Mesenchymal stem cell (in vitro differentiated cells and primary cell): ENCODE results near the gene ARFGAP1.

ENCODE experiments used
- DNase-seq: peaks from one replicate; pipeline ENCODE4 v3.0.0-alpha.2; 2013
- H2AFZ ChIP-seq: one replicate; pipeline ENCODE4 v1.6.1; 2013; ENCODE audit warnings: low read depth, mild to moderate bottlenecking, control low read depth, inconsistent platforms, low read length, moderate library complexity
- H2AK5ac ChIP-seq: 2 replicates; pipeline ENCODE4 v1.6.1; 2013; ENCODE audit warnings: low read length, moderate library complexity, mild to moderate bottlenecking, inconsistent platforms; ENCODE audit not compliant: severe bottlenecking
- H2BK120ac ChIP-seq: one replicate; pipeline ENCODE4 v1.6.1; 2013; ENCODE audit warnings: low read depth, mild to moderate bottlenecking, inconsistent platforms, low read length, moderate library complexity
- H2BK12ac ChIP-seq, 2 experiments: one replicate each; pipeline ENCODE4 v1.6.1; 2013; ENCODE audit warnings: inconsistent platforms in 2 of 2, low read length in 2 of 2, mild to moderate bottlenecking in 2 of 2, moderate library complexity in 2 of 2, control low read depth in 1 of 2
- H2BK15ac ChIP-seq: one replicate; pipeline ENCODE4 v1.6.1; 2013; ENCODE audit warnings: mild to moderate bottlenecking, low read depth, inconsistent platforms; ENCODE audit not compliant: poor library complexity, severe bottlenecking
- H2BK5ac ChIP-seq: 2 replicates; pipeline ENCODE4 v1.6.1; 2013; ENCODE audit warnings: low read depth, mild to moderate bottlenecking, low read length, control low read depth, inconsistent platforms; ENCODE audit not compliant: poor library complexity, severe bottlenecking
- H3K14ac ChIP-seq, 2 experiments: one replicate each; pipeline ENCODE4 v1.6.1; 2013; ENCODE audit warnings: inconsistent platforms in 2 of 2, low read length in 2 of 2, control low read depth in 1 of 2, mild to moderate bottlenecking in 1 of 2, moderate library complexity in 1 of 2
- H3K18ac ChIP-seq, 2 experiments: one replicate each; pipeline ENCODE4 v1.6.1; 2013; ENCODE audit warnings: inconsistent platforms in 2 of 2, low read length in 2 of 2, control low read depth in 1 of 2, low read depth in 1 of 2, mild to moderate bottlenecking in 1 of 2
- H3K23ac ChIP-seq, 2 experiments: one replicate each; pipeline ENCODE4 v1.6.1; 2013; ENCODE audit warnings: inconsistent platforms in 2 of 2, low read length in 2 of 2, mild to moderate bottlenecking in 2 of 2, moderate library complexity in 2 of 2, control low read depth in 1 of 2
- H3K27ac ChIP-seq: 2 replicates; pipeline ENCODE4 v1.5.1; 2013; ENCODE audit warnings: mild to moderate bottlenecking, moderate library complexity, low read length, control low read depth, inconsistent platforms; ENCODE audit not compliant: poor library complexity, severe bottlenecking
- H3K27me3 ChIP-seq, 2 experiments: 2 replicates each; pipeline versions ENCODE4 v1.6.1 to v1.7.0; 2013; ENCODE audit warnings: low read length in 2 of 2, mild to moderate bottlenecking in 2 of 2, moderate library complexity in 2 of 2, control low read depth in 1 of 2, inconsistent platforms in 1 of 2; ENCODE audit not compliant: control insufficient read depth in 1 of 2, insufficient read depth in 1 of 2
- H3K36me3 ChIP-seq, 2 experiments: 2 replicates each; pipeline versions ENCODE4 v1.6.1 to v1.7.0; 2013; ENCODE audit warnings: low read length in 2 of 2, control low read depth in 1 of 2, inconsistent platforms in 1 of 2, low read depth in 1 of 2, mild to moderate bottlenecking in 1 of 2; ENCODE audit not compliant: insufficient read depth in 2 of 2, control insufficient read depth in 1 of 2
- H3K4ac ChIP-seq, 2 experiments: one replicate each; pipeline ENCODE4 v1.6.1; 2013; ENCODE audit warnings: inconsistent platforms in 2 of 2, low read length in 2 of 2, mild to moderate bottlenecking in 2 of 2, moderate library complexity in 2 of 2, control low read depth in 1 of 2, low read depth in 1 of 2
- H3K4me1 ChIP-seq: 2 replicates; pipeline ENCODE4 v1.6.1; 2013; ENCODE audit warnings: low read depth, low read length, control low read depth; ENCODE audit not compliant: control insufficient read depth, insufficient read depth
- H3K4me2 ChIP-seq: 2 replicates; pipeline ENCODE4 v1.6.1; 2013; ENCODE audit warnings: low read length, mild to moderate bottlenecking, inconsistent platforms; ENCODE audit not compliant: poor library complexity, severe bottlenecking
- H3K4me3 ChIP-seq, 2 experiments: 2 replicates each; pipeline versions ENCODE4 v1.5.1 to v1.7.0; 2013; ENCODE audit warnings: low read length in 2 of 2, mild to moderate bottlenecking in 2 of 2, control low read depth in 1 of 2, low read depth in 1 of 2; ENCODE audit not compliant: insufficient read depth in 1 of 2
- H3K79me1 ChIP-seq: replicated peaks from 2 replicates; pipeline ENCODE4 v1.6.1; 2013; ENCODE audit warnings: mild to moderate bottlenecking, control low read depth, low read length, inconsistent platforms; ENCODE audit not compliant: poor library complexity, severe bottlenecking
- H3K9ac ChIP-seq: 2 replicates; pipeline ENCODE4 v1.7.0; 2013; ENCODE audit warnings: mild to moderate bottlenecking, low read length, moderate library complexity
- H3K9me3 ChIP-seq: 2 replicates; pipeline ENCODE4 v1.7.0; 2013; ENCODE audit warnings: mild to moderate bottlenecking, low read length; ENCODE audit not compliant: control insufficient read depth
- H4K8ac ChIP-seq: one replicate; pipeline ENCODE4 v1.6.1; 2013; ENCODE audit warnings: inconsistent platforms, mild to moderate bottlenecking, low read length, moderate library complexity
- H4K91ac ChIP-seq: one replicate; pipeline ENCODE4 v1.6.1; 2013; ENCODE audit warnings: mild to moderate bottlenecking, low read length, inconsistent platforms
- WGBS: methylation state at CpG from one replicate; pipeline ENCODE4 v1.1.7; 2013; ENCODE audit warnings: mixed read lengths; 5-methylcytosine and 5-hydroxymethylcytosine counted together

Gene ARFGAP1

GRCh38 chr20:63329331-63330083, 56.9 kb downstream of the ARFGAP1 start:
- Histone ChIP-seq H3K9me3 (peaks cover 11% of the 10 kb centered on the region), H3K79me1 (no peaks in the 10 kb centered on the region), H2AFZ (no peak overlapping the region), H3K9ac (no peak overlapping the region), H2BK15ac (no peak overlapping the region), H4K8ac (no peak overlapping the region), H3K4me2 (no peak overlapping the region), H3K27ac (no peak overlapping the region), H3K4ac (no peak overlapping the region), H2BK5ac (no peak overlapping the region), H2BK120ac (no peak overlapping the region), H3K14ac (no peak overlapping the region), H3K4me1 (peaks cover 2% of the 10 kb centered on the region), H2BK12ac (no peak overlapping the region), H3K27me3 (peaks cover 7 to 35% of the 10 kb centered on the region in 2 experiments), H3K18ac (no peak overlapping the region), H3K23ac (no peak overlapping the region), H3K36me3 (no peaks in the 10 kb centered on the region), H3K4me3 (no peak overlapping the region), H2AK5ac (no peak overlapping the region), H4K91ac (no peak overlapping the region)
- WGBS, result 84% methylated on average over 18 of the region's 18 CpGs
- DNase-seq, result no peak

GRCh38 chr20:63330084-63330760, 57.6 kb downstream of the ARFGAP1 start:
- Histone ChIP-seq H4K91ac (no peak overlapping the region), H2BK12ac (no peak overlapping the region), H2BK5ac (no peak overlapping the region), H2BK120ac (no peak overlapping the region), H3K27me3 (peaks cover 13 to 34% of the 10 kb centered on the region in 2 experiments), H2BK15ac (no peak overlapping the region), H3K4me3 (no peak overlapping the region), H3K27ac (no peak overlapping the region), H4K8ac (no peak overlapping the region), H3K9ac (no peak overlapping the region), H3K79me1 (no peaks in the 10 kb centered on the region), H2AK5ac (no peak overlapping the region), H3K4me2 (no peak overlapping the region), H3K4me1 (peaks cover 2% of the 10 kb centered on the region), H2AFZ (no peak overlapping the region), H3K4ac (no peak overlapping the region), H3K18ac (no peak overlapping the region), H3K14ac (no peak overlapping the region), H3K36me3 (no peaks in the 10 kb centered on the region), H3K23ac (no peak overlapping the region), H3K9me3 (peaks cover 11% of the 10 kb centered on the region)
- DNase-seq, result no peak
- 90% methylated on average over 17 of the region's 20 CpGs for WGBS

GRCh38 chr20:63330940-63331339, 58.3 kb downstream of the ARFGAP1 start:
- WGBS, result 75% methylated on average over 11 of the region's 13 CpGs

GRCh38 chr20:63331741-63332400, 59.3 kb downstream of the ARFGAP1 start:
- Histone ChIP-seq H3K36me3 (no peaks in the 10 kb centered on the region), H4K91ac (no peak overlapping the region), H2BK15ac (no peak overlapping the region), H4K8ac (no peak overlapping the region), H2AFZ (no peak overlapping the region), H3K23ac (no peak overlapping the region), H3K9me3 (peaks cover 11% of the 10 kb centered on the region), H2BK12ac (no peak overlapping the region), H3K27ac (no peak overlapping the region), H3K79me1 (no peaks in the 10 kb centered on the region), H2BK120ac (no peak overlapping the region), H3K9ac (no peak overlapping the region), H3K14ac (no peak overlapping the region), H3K4me2 (no peak overlapping the region), H3K27me3 (peaks cover 25 to 49% of the 10 kb centered on the region in 2 experiments), H2BK5ac (no peak overlapping the region), H3K4me3 (no peak overlapping the region), H3K4me1 (peaks cover 4% of the 10 kb centered on the region), H3K18ac (no peak overlapping the region), H2AK5ac (no peak overlapping the region), H3K4ac (no peak overlapping the region)
- WGBS, result 86% methylated on average over 8 of the region's 8 CpGs
- DNase-seq, result no peak

More at GRCh38 chr20:63330940-63331339, 58.3 kb downstream of the ARFGAP1 start:
- no peaks in the 10 kb centered on the region for H3K36me3 ChIP-seq
- peaks cover 11% of the 10 kb centered on the region for H3K9me3 ChIP-seq
- H3K4me1 ChIP-seq, result peaks cover 2% of the 10 kb centered on the region
- no peak overlapping the region for H2BK5ac ChIP-seq
- no peak for DNase-seq
- no peak overlapping the region for H2BK12ac ChIP-seq
- H2AFZ ChIP-seq, result no peak overlapping the region
- H3K79me1 ChIP-seq, result no peaks in the 10 kb centered on the region
- H4K91ac ChIP-seq, result no peak overlapping the region
- H3K4me3 ChIP-seq, result no peak overlapping the region
- H3K4me2 ChIP-seq, result no peak overlapping the region
- H3K9ac ChIP-seq, result no peak overlapping the region
- H2BK15ac ChIP-seq, result no peak overlapping the region
- no peak overlapping the region for H2AK5ac ChIP-seq
- H3K4ac ChIP-seq, result no peak overlapping the region
- H3K27ac ChIP-seq, result no peak overlapping the region
- no peak overlapping the region for H3K23ac ChIP-seq
- H3K14ac ChIP-seq, result no peak overlapping the region
- no peak overlapping the region for H2BK120ac ChIP-seq
- H4K8ac ChIP-seq, result no peak overlapping the region
- H3K18ac ChIP-seq, result no peak overlapping the region
- H3K27me3 ChIP-seq, result peaks cover 19 to 40% of the 10 kb centered on the region in 2 experiments
